GM12872 (cell line): Measurements from ENCODE around the gene CRPPA.

Source experiments
- CTCF ChIP-seq: IDR thresholded peaks from 3 replicates; pipeline ENCODE4 v1.5.1; 2011; ENCODE audit warnings: low read depth, mild to moderate bottlenecking, low read length, moderate library complexity; ENCODE audit not compliant: insufficient read depth

CRPPA gene

GRCh38 chr7:16395121-16395520 is 26.2 kb downstream of the CRPPA start:
- no peak for TF ChIP-seq CTCF

DNA sequence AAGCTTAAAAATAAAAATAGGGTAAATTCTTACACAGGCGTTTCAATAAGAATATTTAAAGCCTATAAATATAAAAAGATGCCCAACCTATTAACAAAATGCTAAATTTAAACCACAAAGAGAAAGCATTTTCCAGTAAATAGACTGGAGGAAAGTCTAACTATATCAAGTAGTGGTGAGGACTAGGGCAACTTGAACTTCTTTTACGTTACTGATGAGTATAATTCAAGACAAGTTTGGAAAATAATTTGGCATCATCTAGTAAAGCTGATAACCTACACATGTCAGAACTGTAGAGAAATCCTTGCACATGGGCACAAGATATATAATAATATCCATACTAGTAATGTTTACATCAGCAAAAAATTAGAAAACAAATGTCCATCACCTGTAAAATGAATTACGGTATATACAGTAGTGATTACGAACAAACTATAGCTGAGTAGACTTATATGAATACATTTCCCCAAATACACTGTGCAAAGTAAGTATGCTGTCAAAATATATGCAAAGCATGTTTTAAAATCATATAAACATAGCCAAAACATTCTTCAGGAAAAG is 27.4 kb downstream of the CRPPA start:
- TF ChIP-seq CTCF = no peak

GRCh38 chr7:16392990-16393523 is 28.3 kb downstream of the CRPPA start:
- TF ChIP-seq CTCF = no peak
